WERI-Rb-1 (cell line): ENCODE results near the gene FOLR1.
"Not testable (repeated sequence)": the region's sequence is repeated elsewhere in the genome, so short reads cannot be mapped to it uniquely, and the experiment has no call there.

Source experiments
- DNase-seq: peaks from one replicate; pipeline ENCODE4 v3.0.0-alpha.2; 2020
- H3K27ac ChIP-seq: fragments of 250-450 bp; sonication (Bioruptor Pico); 2 replicates; pipeline ENCODE4 v1.5.1; 2020; ENCODE audit warnings: mild to moderate bottlenecking, moderate library complexity
- H3K27me3 ChIP-seq: fragments of 250-450 bp; sonication (Bioruptor Pico); 2 replicates; pipeline ENCODE4 v1.5.1; 2021; ENCODE audit warnings: mild to moderate bottlenecking, low read depth, moderate library complexity; ENCODE audit not compliant: insufficient read depth, severe bottlenecking
- H3K36me3 ChIP-seq: fragments of 250-450 bp; sonication (Bioruptor Pico); 2 replicates; pipeline ENCODE4 v1.5.1; 2020; ENCODE audit warnings: mild to moderate bottlenecking, moderate library complexity
- H3K4me3 ChIP-seq: 2 replicates; pipeline ENCODE4 v1.5.1; 2011; ENCODE audit warnings: low read depth, mild to moderate bottlenecking, control low read depth, low read length
- H3K9me3 ChIP-seq: fragments of 250-450 bp; sonication (Bioruptor Pico); 2 replicates; pipeline ENCODE4 v1.5.1; 2021; ENCODE audit warnings: mild to moderate bottlenecking, moderate library complexity; ENCODE audit not compliant: severe bottlenecking
- CTCF ChIP-seq: IDR thresholded peaks from 2 replicates; pipeline ENCODE4 v1.5.1; 2011; ENCODE audit warnings: low read depth, mild to moderate bottlenecking, control low read depth, inconsistent platforms, low read length

FOLR1 gene

GRCh38 chr11:72155751-72156150 is 36.2 kb upstream of the FOLR1 start:
- DNase-seq = no peak
- Histone ChIP-seq H3K27ac (no peak overlapping the region), H3K36me3 (no peaks in the 10 kb centered on the region), H3K27me3 (no peaks in the 10 kb centered on the region), H3K4me3 (no peak overlapping the region), H3K9me3 (peaks cover 2% of the 10 kb centered on the region)
- no peak for TF ChIP-seq CTCF

DNA sequence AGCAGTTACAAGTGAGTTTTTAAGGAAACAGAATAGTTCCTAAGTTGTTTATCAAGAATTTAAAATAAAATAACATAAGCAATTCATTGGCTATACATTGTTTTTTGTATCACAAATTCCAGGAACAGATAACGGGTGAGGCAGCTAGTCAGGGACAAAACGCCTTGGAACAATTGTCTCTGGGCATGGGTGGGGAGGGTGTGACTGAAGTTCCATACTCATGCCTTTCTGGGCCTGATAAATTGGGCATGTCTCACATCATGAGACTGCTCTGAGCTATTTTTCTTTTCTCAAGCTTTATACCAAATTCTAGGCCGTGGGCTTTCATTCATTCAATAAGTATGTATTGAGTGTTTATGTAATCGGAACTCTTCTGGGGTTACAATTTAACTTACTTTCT is 34.8 kb upstream of the FOLR1 start:
- Histone ChIP-seq H3K36me3 (no peaks in the 10 kb centered on the region), H3K27me3 (no peaks in the 10 kb centered on the region), H3K27ac (no peak overlapping the region), H3K9me3 (no peaks in the 10 kb centered on the region), H3K4me3 (no peak overlapping the region)
- no peak for DNase-seq
- TF ChIP-seq CTCF = no peak

GRCh38 chr11:72160319-72160718 is 31.6 kb upstream of the FOLR1 start:
- no peak for DNase-seq
- Histone ChIP-seq H3K9me3 (no peaks in the 10 kb centered on the region), H3K36me3 (no peaks in the 10 kb centered on the region), H3K27ac (no peak overlapping the region), H3K27me3 (no peaks in the 10 kb centered on the region), H3K4me3 (no peak overlapping the region)
- no peak for TF ChIP-seq CTCF

- H3K27ac ChIP-seq = no peak overlapping the region
- H3K36me3 ChIP-seq = no peaks in the 10 kb centered on the region
- no peaks in the 10 kb centered on the region for H3K9me3 ChIP-seq
- H3K27me3 ChIP-seq = no peaks in the 10 kb centered on the region
- H3K4me3 ChIP-seq = no peak overlapping the region
- no peak for TF ChIP-seq CTCF
- DNase-seq = no peak
These were observed 28.9 kb upstream of the FOLR1 start for GRCh38 chr11:72162891-72163492.

DNA sequence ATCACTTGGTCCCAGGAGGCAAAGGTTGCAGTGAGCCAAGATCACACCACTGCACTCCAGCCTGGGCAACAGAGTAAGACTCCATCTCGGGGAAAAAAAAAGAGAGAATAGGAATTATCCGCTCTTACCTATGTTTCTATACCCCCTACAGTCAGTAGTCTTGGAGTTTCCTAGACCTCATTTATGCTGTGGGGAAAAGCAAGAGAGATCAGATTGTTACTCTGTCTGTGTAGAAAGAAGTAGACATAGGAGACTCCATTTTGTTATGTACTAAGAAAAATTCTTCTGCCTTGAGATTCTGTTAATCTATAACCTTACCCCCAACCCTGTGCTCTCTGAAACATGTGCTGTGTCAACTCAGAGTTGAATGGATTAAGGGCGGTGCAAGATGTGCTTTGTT is 27.8 kb upstream of the FOLR1 start:
- H3K9me3 ChIP-seq, H3K36me3 ChIP-seq, DNase-seq, H3K27ac ChIP-seq, H3K4me3 ChIP-seq, H3K27me3 ChIP-seq: not testable (repeated sequence)

DNA sequence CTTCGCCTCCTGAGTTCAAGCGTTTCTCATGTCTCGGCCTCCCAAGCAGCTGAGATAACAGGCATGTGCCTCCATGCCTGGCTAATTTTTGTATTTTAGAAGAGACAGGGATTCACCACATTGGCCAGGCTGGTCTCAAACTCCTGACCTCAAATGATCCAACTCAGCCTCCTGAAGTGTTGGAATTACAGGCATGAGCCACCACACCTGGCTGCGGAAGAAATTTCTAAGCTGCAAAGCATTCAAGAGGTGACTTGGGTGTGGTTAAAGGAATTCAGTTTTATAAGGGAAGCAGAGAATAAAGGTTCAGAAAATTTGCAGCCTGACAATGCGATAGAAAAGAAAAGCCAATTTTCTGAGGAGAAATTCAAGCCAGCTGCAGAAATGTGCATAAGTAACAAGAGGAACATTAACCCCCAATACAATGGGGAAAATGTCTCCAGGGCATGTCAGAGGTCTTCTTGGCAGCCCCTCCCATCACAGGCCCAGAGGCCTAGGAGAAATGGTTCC is 22.8 kb upstream of the FOLR1 start:
- H3K36me3 ChIP-seq, H3K27me3 ChIP-seq, H3K27ac ChIP-seq, H3K4me3 ChIP-seq, H3K9me3 ChIP-seq, DNase-seq: not testable (repeated sequence)

DNA sequence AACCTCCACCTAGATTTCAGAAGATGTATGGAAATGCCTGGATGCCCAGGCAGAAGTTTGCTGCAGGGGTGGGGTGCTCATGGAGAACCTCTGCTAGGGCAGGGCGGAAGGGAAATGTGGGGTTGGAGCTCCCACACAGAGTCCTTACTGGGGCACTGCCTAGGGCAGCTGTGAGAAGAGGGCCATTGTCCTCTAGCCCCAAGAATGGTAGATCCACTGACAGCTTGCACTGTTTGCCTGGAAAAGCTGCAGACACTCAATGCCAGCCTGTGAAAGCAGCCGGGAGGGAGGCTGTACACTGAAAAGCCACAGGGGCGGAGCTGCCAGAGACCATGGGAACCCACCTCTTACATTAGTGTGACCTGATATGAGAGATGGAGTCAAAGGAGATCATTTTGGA is 22.2 kb upstream of the FOLR1 start:
- DNase-seq, H3K9me3 ChIP-seq, H3K27me3 ChIP-seq, H3K36me3 ChIP-seq, H3K4me3 ChIP-seq, H3K27ac ChIP-seq: not testable (repeated sequence)

DNA sequence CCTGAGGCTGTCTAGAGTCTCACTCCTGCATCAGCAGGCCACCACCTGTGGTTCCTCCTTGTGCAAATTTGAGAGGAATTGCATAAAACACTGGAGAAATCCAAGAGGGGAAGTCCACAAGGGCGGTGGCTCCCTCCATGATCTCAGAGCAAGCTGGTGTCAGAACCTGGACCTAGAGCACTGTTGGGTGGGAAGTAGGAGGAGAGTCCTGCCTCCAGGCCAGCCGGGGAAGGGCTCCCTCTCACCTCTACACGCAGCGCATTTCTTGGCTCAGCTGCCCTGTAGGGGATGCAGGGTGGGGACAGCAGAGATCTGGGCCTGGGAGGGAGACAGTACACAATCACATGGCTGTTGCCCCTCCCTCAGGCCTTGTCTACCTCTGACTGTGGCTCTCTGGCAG is 19.9 kb upstream of the FOLR1 start:
- H3K27ac ChIP-seq = not testable (repeated sequence)

More for the DNA sequence above, 19.9 kb upstream of the FOLR1 start:
- H3K9me3 ChIP-seq, H3K36me3 ChIP-seq, DNase-seq, H3K4me3 ChIP-seq, H3K27me3 ChIP-seq: not testable (repeated sequence)
